Endothelial cell of umbilical vein (primary cell): ENCODE data around the gene RUNX2. TPM values are rescaled to one million over a fixed set of nuclear protein-coding genes. Genes with fewer than 3 reads are reported as not detected.

ENCODE experiments used
- BruUV-seq: library from RNA; stranded (reverse); fragments of 400-500 nt; replicated peaks from 2 replicates; lab custom pipeline; 2021; lab: Mats Ljungman, UMichigan
- CTCF ChIA-PET: fragments of 300-600, 350-600 bp; sonication (Branson Sonifier 250); formaldehyde crosslinking; loops from one replicate; lab custom pipeline; 2021; ENCODE audit warnings: antibody characterized with exemption, inconsistent platforms; lab: Charles Lee
- POLR2A ChIA-PET: fragments of 300-600, 350-600 bp; sonication (Branson Sonifier 250); formaldehyde crosslinking; loops from one replicate; lab custom pipeline; 2021; ENCODE audit warnings: antibody characterized with exemption, inconsistent platforms; lab: Charles Lee
- DNase-seq: peaks from one replicate; pipeline ENCODE4 v3.0.0-alpha.2; 2011; ENCODE audit warnings: low read depth, low spot score
- FAIRE-seq: peaks from 2 replicates; lab custom pipeline; 2011; peaks lifted over from hg19 to GRCh38; lab: Jason Lieb, UNC
- H2AFZ ChIP-seq: 2 replicates; pipeline ENCODE4 v1.6.0; 2012; ENCODE audit warnings: low read depth, low read length, control low read depth, inconsistent platforms
- H3K27ac ChIP-seq: 2 replicates; pipeline ENCODE4 v1.5.1; 2011; ENCODE audit warnings: low read depth, mild to moderate bottlenecking, control low read depth, low read length, moderate library complexity; ENCODE audit not compliant: insufficient read depth
- H3K27me3 ChIP-seq, 2 experiments: 2 replicates each; pipeline versions ENCODE4 v1.6.0 to v1.6.1; 2011; ENCODE audit warnings: low read length in 2 of 2, mixed read lengths in 1 of 2; ENCODE audit not compliant: control insufficient read depth in 2 of 2, insufficient read depth in 2 of 2
- H3K36me3 ChIP-seq, 2 experiments: 2 replicates in 1 of 2; 3 replicates in 1 of 2; pipeline ENCODE4 v1.5.1; 2011; ENCODE audit warnings: low read length in 2 of 2, mild to moderate bottlenecking in 1 of 2, moderate library complexity in 1 of 2; ENCODE audit not compliant: control insufficient read depth in 2 of 2, insufficient read depth in 2 of 2; ENCODE audit errors: extremely low read depth in 1 of 2
- H3K4me1 ChIP-seq: 3 replicates; pipeline ENCODE4 v1.5.1; 2011; ENCODE audit warnings: mild to moderate bottlenecking, low read length; ENCODE audit not compliant: control insufficient read depth, insufficient read depth; ENCODE audit errors: extremely low read depth
- H3K4me2 ChIP-seq: 2 replicates; pipeline ENCODE4 v1.6.1; 2011; ENCODE audit warnings: low read length, control low read depth, mixed read lengths; ENCODE audit not compliant: insufficient read depth
- H3K4me3 ChIP-seq, 3 experiments: fragments of 200-600 bp in 1 of 3; sonication (generic), shearing (Covaris generic) in 1 of 3; replicated peaks in 1 of 3; 2 replicates each; pipeline ENCODE4 v1.5.1; 2011 to 2016; ENCODE audit warnings: control low read depth in 3 of 3, low read length in 3 of 3, mild to moderate bottlenecking in 2 of 3, inconsistent platforms in 1 of 3, low read depth in 1 of 3, moderate library complexity in 1 of 3; ENCODE audit not compliant: insufficient read depth in 1 of 3
- H3K79me2 ChIP-seq: 2 replicates; pipeline ENCODE4 v1.6.0; 2012; ENCODE audit warnings: low read length, inconsistent platforms; ENCODE audit not compliant: control insufficient read depth, insufficient read depth
- H3K9ac ChIP-seq: replicated peaks from 2 replicates; pipeline ENCODE3; 2011; ENCODE audit warnings: low read length, control low read depth; ENCODE audit not compliant: insufficient read depth; ENCODE audit errors: extremely low read depth
- H3K9me1 ChIP-seq: replicated peaks from 3 replicates; pipeline ENCODE4 v1.6.0; 2011; ENCODE audit warnings: mild to moderate bottlenecking, low read length; ENCODE audit not compliant: control insufficient read depth, insufficient read depth; ENCODE audit errors: extremely low read depth
- H3K9me3 ChIP-seq: replicated peaks from 2 replicates; pipeline ENCODE4 v1.5.1; 2012; ENCODE audit warnings: low read length, inconsistent platforms; ENCODE audit not compliant: control insufficient read depth, insufficient read depth
- H4K20me1 ChIP-seq: replicated peaks from 2 replicates; pipeline ENCODE3; 2011; ENCODE audit warnings: mild to moderate bottlenecking, low read length; ENCODE audit not compliant: control insufficient read depth, insufficient read depth; ENCODE audit errors: extremely low read depth
- CTCF ChIP-seq, 2 donors: IDR thresholded peaks; 1 replicate in 1 of 2; 2 replicates in 1 of 2; pipeline ENCODE4 v1.5.1; 2011; ENCODE audit warnings: low read length in 2 of 2, mild to moderate bottlenecking in 2 of 2, moderate library complexity in 2 of 2, control low read depth in 1 of 2, inconsistent platforms in 1 of 2, low read depth in 1 of 2; ENCODE audit not compliant: insufficient read depth in 1 of 2; ENCODE audit errors: extremely low read depth in 1 of 2
- EZH2 ChIP-seq: IDR thresholded peaks from 2 replicates; pipeline ENCODE4 v1.6.1; 2012; ENCODE audit warnings: borderline replicate concordance, low read depth, mild to moderate bottlenecking, moderate library complexity, low read length, inconsistent platforms; ENCODE audit not compliant: severe bottlenecking
- FOS ChIP-seq: IDR thresholded peaks from 2 replicates; pipeline ENCODE4 v1.6.1; 2011; ENCODE audit warnings: mild to moderate bottlenecking, low read length, moderate library complexity, borderline replicate concordance; ENCODE audit not compliant: insufficient read depth
- GATA2 ChIP-seq: IDR thresholded peaks from 2 replicates; pipeline ENCODE4 v1.7.0; 2011; ENCODE audit warnings: low read depth, mild to moderate bottlenecking, moderate library complexity, mixed read lengths, low read length; ENCODE audit not compliant: insufficient read length, insufficient read depth
- JUN ChIP-seq: IDR thresholded peaks from 2 replicates; pipeline ENCODE4 v1.6.1; 2011; ENCODE audit warnings: borderline replicate concordance, low read depth; ENCODE audit not compliant: insufficient read length, insufficient read depth
- MYC ChIP-seq: IDR thresholded peaks from one replicate; pipeline ENCODE4 v1.6.1; 2011; ENCODE audit warnings: mild to moderate bottlenecking, low read depth, low read length
- POLR2A ChIP-seq: IDR thresholded peaks from 2 replicates; pipeline ENCODE4 v1.6.1; 2012; ENCODE audit warnings: low read depth, mild to moderate bottlenecking, control low read depth, low read length
- POLR2AphosphoS5 ChIP-seq: IDR thresholded peaks from 2 replicates; pipeline ENCODE4 v1.6.1; 2012; ENCODE audit warnings: low read depth, mild to moderate bottlenecking, control low read depth, low read length, moderate library complexity; ENCODE audit not compliant: insufficient read depth
- dilution Hi-C: fragments of 300-500 bp; cut with MboI; formaldehyde crosslinking; loops from one replicate; pipeline ENCODE4 v1.15.0; 2019; ENCODE audit warnings: low sequenced_read_pairs; ENCODE audit not compliant: extremely low pct_ligation_motif_present
- intact Hi-C: fragments of 100-400 bp; cut with micrococcal nuclease; formaldehyde crosslinking; loops from one replicate; pipeline ENCODE4 v1.10.0; 2022
- polyA plus RNA-seq, 4 experiments: library from polyadenylated mRNA; depleted of rRNA in 3 of 4; stranded (reverse) in 3 of 4; unstranded in 1 of 4; fragments of >200 nt; gene quantifications; 2 replicates each; pipeline versions ENCODE4 v1.2.1 to v1.2.3, GENCODE V29; 2011 to 2012; ENCODE audit warnings: missing spikeins in 1 of 4
- total RNA-seq: library from RNA; stranded (reverse); gene quantifications from 2 replicates; pipeline ENCODE4 v1.2.3, GENCODE V29; 2021
- TF ChIP-seq, protein P1 (sequence below): IDR thresholded peaks from 2 replicates; pipeline ENCODE4 v1.6.1; 2011; ENCODE audit not compliant: insufficient read depth, insufficient read length

The RUNX2 gene
- total and polyA plus RNA-seq, 2 donors (not counting 3 experiments of a cell fraction or from before 2014, with no cell fraction given): 0.06 TPM; not detected in 1

DNA sequence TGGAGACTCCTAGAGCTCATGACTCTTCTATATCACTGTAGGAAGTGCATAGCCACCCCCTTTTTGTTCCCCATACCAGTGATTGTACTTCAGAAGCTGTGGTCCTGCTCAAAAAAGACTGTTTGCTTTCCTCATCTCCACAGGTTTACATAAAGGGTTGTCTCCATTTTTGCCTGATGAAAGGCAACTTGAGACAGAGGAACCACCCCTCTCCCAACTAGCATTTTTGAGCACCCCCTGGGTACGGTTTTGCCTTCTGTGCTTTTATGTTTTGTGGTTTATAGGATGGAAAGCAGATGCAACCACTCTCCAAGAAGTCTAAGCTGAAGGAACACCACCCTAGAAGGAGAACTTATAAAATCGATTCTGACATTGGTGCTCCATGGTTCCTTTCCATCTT, 177.3 kb downstream of the RUNX2 start:
- Histone ChIP-seq H3K4me3 (no peak overlapping the region), H3K27ac (no peak overlapping the region), H4K20me1 (no peaks in the 10 kb centered on the region), H2AFZ (no peak overlapping the region), H3K4me1 (peaks cover 5% of the 10 kb centered on the region), H3K27me3 (no peaks in the 10 kb centered on the region), H3K79me2 (no peaks in the 10 kb centered on the region), H3K9ac (no peak overlapping the region), H3K9me1 (no peaks in the 10 kb centered on the region), H3K36me3 (no peaks in the 10 kb centered on the region), H3K4me2 (no peak overlapping the region), H3K9me3 (no peaks in the 10 kb centered on the region)
- ChIA-PET CTCF (interaction anchor here (2.0 kb wide), 1 partner anchor 209 kb away, joined by 5 read pairs; no protein-coding TSS in a partner anchor), POLR2A (no interaction called here)
- no peak for TF ChIP-seq GATA2
- no peak for TF ChIP-seq FOS
- TF ChIP-seq JUN: no peak
- TF ChIP-seq POLR2AphosphoS5: no peak
- TF ChIP-seq CTCF (IDR thresholded peaks at IDR 0.05; ENCODE audit: extremely low read depth in 1 of 2, insufficient read depth in 1 of 2, low read depth in 1 of 2, low read length in 2 of 2): no peak
- TF ChIP-seq, protein P1, sequence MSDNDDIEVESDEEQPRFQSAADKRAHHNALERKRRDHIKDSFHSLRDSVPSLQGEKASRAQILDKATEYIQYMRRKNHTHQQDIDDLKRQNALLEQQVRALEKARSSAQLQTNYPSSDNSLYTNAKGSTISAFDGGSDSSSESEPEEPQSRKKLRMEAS: no peak
- TF ChIP-seq MYC: no peak
- TF ChIP-seq EZH2: no peak
- TF ChIP-seq POLR2A: no peak
- FAIRE-seq (no peak), DNase-seq (no peak)
- intact Hi-C loops: no loop called here
- no TSS peak for BruUV-seq
- dilution Hi-C loops: no loop called here
